Neuron (in vitro differentiated cells): Measurements from ENCODE around the gene KRIT1.

Experiments
- H2AFZ ChIP-seq: one replicate; pipeline ENCODE4 v1.6.1; 2013; ENCODE audit warnings: low read depth, mild to moderate bottlenecking, inconsistent platforms, low read length, moderate library complexity
- H3K27me3 ChIP-seq: one replicate; pipeline ENCODE4 v1.6.1; 2013; ENCODE audit warnings: low read length; ENCODE audit not compliant: insufficient read depth
- H3K36me3 ChIP-seq: one replicate; pipeline ENCODE4 v1.6.1; 2013; ENCODE audit warnings: low read length; ENCODE audit not compliant: insufficient read depth
- H3K4me1 ChIP-seq: one replicate; pipeline ENCODE4 v1.6.1; 2013; ENCODE audit warnings: low read length; ENCODE audit not compliant: insufficient read depth
- H3K4me3 ChIP-seq: 2 replicates; pipeline ENCODE4 v1.5.1; 2013; ENCODE audit warnings: mild to moderate bottlenecking, low read length, moderate library complexity
- H3K9me3 ChIP-seq: one replicate; pipeline ENCODE4 v1.6.1; 2013; ENCODE audit warnings: low read length

KRIT1 gene

DNA sequence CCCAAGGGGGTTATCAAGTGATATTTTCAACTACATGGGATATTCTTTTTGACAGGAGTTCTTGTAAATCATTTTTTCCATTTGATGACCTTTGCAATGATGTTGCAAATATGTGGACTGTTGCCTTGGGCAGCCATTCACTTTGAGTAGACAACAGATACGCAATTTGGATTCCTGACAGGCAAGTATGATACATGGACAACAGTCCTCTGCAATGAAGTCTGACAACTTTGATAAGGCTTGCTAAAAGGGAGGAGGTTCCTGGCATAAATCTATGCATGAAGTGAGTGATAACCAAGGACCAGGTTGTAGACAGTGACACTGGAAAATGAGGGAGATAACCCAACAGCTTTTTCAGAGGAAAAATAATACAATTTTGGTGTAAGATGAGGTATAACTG, 84.4 kb downstream of the KRIT1 start:
- Histone ChIP-seq H3K9me3 (no peaks in the 10 kb centered on the region), H3K27me3 (no peaks in the 10 kb centered on the region), H3K36me3 (no peaks in the 10 kb centered on the region), H3K4me3 (no peak overlapping the region), H3K4me1 (no peaks in the 10 kb centered on the region), H2AFZ (no peak overlapping the region)

DNA sequence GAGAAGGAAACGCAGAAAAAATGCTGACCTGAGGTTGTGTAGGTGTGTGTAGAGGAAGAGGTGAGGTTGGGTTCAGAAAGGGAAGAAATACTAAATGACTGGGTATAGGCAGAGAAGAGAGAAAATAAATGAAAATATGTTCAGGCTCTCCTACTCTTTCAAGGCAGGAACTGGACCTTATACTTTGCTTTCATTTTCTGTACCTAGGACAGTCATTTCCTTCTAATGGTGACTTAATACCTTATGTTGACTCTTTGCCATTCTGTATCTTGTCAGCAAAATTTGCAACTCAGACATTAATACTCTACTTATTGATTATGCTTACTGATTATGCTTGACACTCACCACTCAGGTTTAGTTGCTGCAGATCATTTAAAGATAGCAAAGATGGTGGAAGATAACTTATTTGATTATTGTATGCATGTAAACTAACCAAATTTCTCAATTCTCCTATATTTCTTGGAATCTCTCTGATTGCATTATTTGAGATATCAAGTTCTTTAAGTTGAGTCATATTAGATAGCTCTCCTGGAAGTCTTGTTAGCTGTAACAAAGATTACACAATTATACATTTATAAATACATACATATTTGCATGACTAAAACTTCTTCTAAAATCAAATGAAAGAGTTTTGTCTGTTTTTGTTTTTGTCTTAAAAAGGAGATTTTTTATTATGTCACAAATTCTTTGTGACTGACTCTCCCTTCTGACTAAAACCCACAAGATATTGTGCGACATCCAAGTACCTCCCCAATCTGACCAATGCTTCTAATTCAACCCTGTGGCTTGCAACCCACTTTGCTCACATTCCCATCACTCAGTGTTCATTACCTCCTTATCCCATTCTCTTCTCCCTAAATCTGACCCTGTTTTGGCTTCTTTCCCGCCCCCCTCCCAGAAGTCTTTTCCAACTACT, 86.8 kb downstream of the KRIT1 start:
- no peaks in the 10 kb centered on the region for H3K27me3 ChIP-seq
- H2AFZ ChIP-seq, result no peak overlapping the region
- H3K36me3 ChIP-seq, result no peaks in the 10 kb centered on the region
- no peaks in the 10 kb centered on the region for H3K4me1 ChIP-seq
- no peak overlapping the region for H3K4me3 ChIP-seq
- H3K9me3 ChIP-seq, result no peaks in the 10 kb centered on the region

DNA sequence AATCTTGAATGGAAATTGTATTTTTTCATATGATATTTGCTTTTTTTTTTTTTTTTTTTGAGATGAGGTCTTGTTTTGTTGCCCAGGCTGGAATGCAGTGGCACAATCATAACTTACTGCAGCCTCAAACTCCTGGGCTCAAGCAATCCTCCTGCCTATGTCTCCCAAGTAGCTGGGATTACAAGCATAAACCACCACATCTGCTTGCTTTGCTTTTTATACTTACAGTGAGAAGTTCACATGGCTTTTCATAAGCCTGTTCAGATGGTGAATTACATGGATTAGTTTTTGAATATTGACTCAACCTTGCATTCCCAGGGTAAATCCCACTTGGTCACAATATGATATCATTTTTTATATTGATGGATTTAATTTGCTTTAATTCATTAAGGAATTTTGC, 88.7 kb downstream of the KRIT1 start:
- Histone ChIP-seq H3K27me3 (no peaks in the 10 kb centered on the region), H3K36me3 (no peaks in the 10 kb centered on the region), H2AFZ (no peak overlapping the region), H3K4me3 (no peak overlapping the region), H3K4me1 (no peaks in the 10 kb centered on the region), H3K9me3 (no peaks in the 10 kb centered on the region)

DNA sequence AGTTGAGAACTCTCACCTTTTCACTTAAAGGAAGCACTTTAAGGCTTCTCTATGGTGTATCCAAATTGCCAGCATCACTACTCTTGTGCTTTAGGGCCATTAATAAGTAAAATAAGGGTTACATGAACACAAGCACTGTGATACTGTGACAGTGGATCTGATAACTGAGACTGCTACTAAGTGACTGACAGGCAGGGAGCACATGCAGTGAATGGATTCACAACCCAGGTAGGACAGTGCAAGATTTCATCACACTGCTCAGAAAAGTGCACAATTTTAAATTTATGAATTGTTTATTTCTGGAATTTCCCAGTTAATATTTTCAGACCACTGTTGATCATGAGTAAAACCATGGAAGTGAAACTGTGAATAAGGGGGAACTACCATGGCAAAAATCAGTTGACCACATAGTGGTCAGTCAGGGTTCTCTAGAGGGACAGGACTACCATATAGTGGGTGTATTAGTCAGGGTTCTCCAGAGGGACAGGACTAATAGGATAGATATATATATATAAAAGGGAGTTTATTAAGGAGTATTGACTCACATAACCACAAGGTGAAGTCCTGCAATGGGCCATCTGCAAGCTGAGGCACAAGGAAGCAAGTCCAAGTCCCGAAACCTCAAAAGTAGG, 90.5 kb downstream of the KRIT1 start:
- no peak overlapping the region for H2AFZ ChIP-seq
- H3K9me3 ChIP-seq, result no peaks in the 10 kb centered on the region

DNA sequence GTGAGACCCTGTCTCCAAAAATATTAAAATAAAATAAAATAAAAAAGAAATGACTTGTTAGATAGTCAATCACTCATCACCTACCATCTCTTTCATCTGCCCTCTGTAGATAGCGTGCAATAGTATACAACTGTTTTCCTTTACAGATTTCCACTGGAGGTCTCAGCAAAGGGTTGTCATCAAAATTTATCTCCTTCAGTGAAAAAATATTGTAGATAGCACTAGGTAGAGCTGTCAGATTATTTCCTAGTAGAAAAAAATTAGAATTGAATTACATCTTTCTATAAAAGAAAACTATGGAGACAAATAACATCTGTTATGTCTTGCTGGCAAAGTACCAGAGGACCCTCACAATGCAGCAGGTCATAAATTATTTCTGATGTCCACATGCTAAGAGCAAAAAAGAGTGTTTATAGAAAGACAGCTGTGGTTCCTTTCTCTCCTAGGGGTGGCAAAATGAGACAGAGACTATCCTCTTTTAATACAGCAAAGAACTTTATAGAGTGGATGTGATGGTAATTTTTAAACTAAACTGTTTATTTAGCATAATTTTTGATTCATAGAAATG, 95.2 kb downstream of the KRIT1 start:
- Histone ChIP-seq H3K4me3 (no peak overlapping the region), H3K4me1 (no peaks in the 10 kb centered on the region), H3K36me3 (no peaks in the 10 kb centered on the region), H2AFZ (no peak overlapping the region), H3K9me3 (no peaks in the 10 kb centered on the region), H3K27me3 (no peaks in the 10 kb centered on the region)

More for the DNA sequence above, 90.5 kb downstream of the KRIT1 start:
- Histone ChIP-seq H3K4me1 (no peaks in the 10 kb centered on the region), H3K4me3 (no peak overlapping the region), H3K36me3 (no peaks in the 10 kb centered on the region), H3K27me3 (no peaks in the 10 kb centered on the region)

- Histone ChIP-seq H3K27me3 (no peaks in the 10 kb centered on the region), H3K4me1 (no peaks in the 10 kb centered on the region), H2AFZ (no peak overlapping the region), H3K9me3 (no peaks in the 10 kb centered on the region), H3K36me3 (no peaks in the 10 kb centered on the region), H3K4me3 (no peak overlapping the region)
These were observed 95.9 kb downstream of the KRIT1 start for GRCh38 chr7:92149736-92150239.
